CMK (cell line): ENCODE data around the gene PDE1A.

ENCODE experiments used
- DNase-seq: peaks from one replicate; pipeline ENCODE4 v3.0.0-alpha.2; 2010; ENCODE audit warnings: low read depth

The PDE1A gene

GRCh38 chr2:182197529-182197928 is 229.3 kb downstream of the PDE1A start:
- DNase-seq = no peak

- DNase-seq = no peak
Observed at GRCh38 chr2:182193291-182193690, 233.5 kb downstream of the PDE1A start.

GRCh38 chr2:182191061-182191460 is 235.8 kb downstream of the PDE1A start:
- DNase-seq = no peak

GRCh38 chr2:182187130-182187529 is 239.7 kb downstream of the PDE1A start:
- no peak for DNase-seq

GRCh38 chr2:182186132-182186735 is 240.6 kb downstream of the PDE1A start:
- DNase-seq = no peak

GRCh38 chr2:182182436-182182835 is 244.4 kb downstream of the PDE1A start:
- no peak for DNase-seq

GRCh38 chr2:182181381-182181780 is 245.5 kb downstream of the PDE1A start:
- no peak for DNase-seq

GRCh38 chr2:182179176-182179575 is 247.7 kb downstream of the PDE1A start:
- no peak for DNase-seq

GRCh38 chr2:182173944-182174622 is 252.8 kb downstream of the PDE1A start:
- no peak for DNase-seq

- DNase-seq = no peak
Observed at GRCh38 chr2:182170341-182170740, 256.5 kb downstream of the PDE1A start.

GRCh38 chr2:182167882-182168281 is 259.0 kb downstream of the PDE1A start:
- no peak for DNase-seq

GRCh38 chr2:182166841-182167240 is 260.0 kb downstream of the PDE1A start:
- no peak for DNase-seq

GRCh38 chr2:182166406-182166805 is 260.4 kb downstream of the PDE1A start:
- no peak for DNase-seq

- DNase-seq = no peak
Observed at GRCh38 chr2:182165202-182165601, 261.6 kb downstream of the PDE1A start.

GRCh38 chr2:182164686-182165085 is 262.1 kb downstream of the PDE1A start:
- no peak for DNase-seq

- no peak for DNase-seq
Observed at GRCh38 chr2:182163878-182164277, 263.0 kb downstream of the PDE1A start.

GRCh38 chr2:182148344-182148743 is 278.5 kb downstream of the PDE1A start:
- no peak for DNase-seq

- DNase-seq = no peak
Observed at GRCh38 chr2:182144776-182145165, 282.1 kb downstream of the PDE1A start.

GRCh38 chr2:182144041-182144775 is 282.6 kb downstream of the PDE1A start:
- DNase-seq = no peak

- no peak for DNase-seq
Observed at GRCh38 chr2:182142062-182142461, 284.8 kb downstream of the PDE1A start.

- DNase-seq = no peak
Observed at GRCh38 chr2:182134201-182134600, 292.6 kb downstream of the PDE1A start.

GRCh38 chr2:182133195-182133891 is 293.5 kb downstream of the PDE1A start:
- no peak for DNase-seq

- no peak for DNase-seq
Observed at GRCh38 chr2:182132605-182133004, 294.2 kb downstream of the PDE1A start.
